GM21528 (cell line): Measurements from ENCODE around the gene RAPSN.

Experiments used
- ATAC-seq: cut with Tn5 transposase; IDR thresholded peaks from one replicate; pipeline ENCODE4 v1.9.1; 2021; ENCODE audit warnings: mild to moderate bottlenecking, moderate library complexity; ENCODE audit not compliant: unreplicated experiment, low FRiP score

RAPSN gene

GRCh38 chr11:47392546-47393162 lies 56.3 kb downstream of the RAPSN start:
- no peak for ATAC-seq

- no peak for ATAC-seq
These were observed 57.1 kb downstream of the RAPSN start for GRCh38 chr11:47391711-47392432.

GRCh38 chr11:47391077-47391583 lies 57.8 kb downstream of the RAPSN start:
- no peak for ATAC-seq

GRCh38 chr11:47390422-47390760 lies 58.5 kb downstream of the RAPSN start:
- ATAC-seq = no peak

GRCh38 chr11:47389577-47390421 lies 59.1 kb downstream of the RAPSN start:
- no peak for ATAC-seq

- ATAC-seq = no peak
These were observed 60.0 kb downstream of the RAPSN start for GRCh38 chr11:47388697-47389576.

GRCh38 chr11:47387944-47388696 lies 60.8 kb downstream of the RAPSN start:
- ATAC-seq = no peak
